DMS 273 (cell line): ENCODE data around the gene HRH2.
"Not testable (repeated sequence)": the region's sequence is repeated elsewhere in the genome, so short reads cannot be mapped to it uniquely, and the experiment has no call there.

Source experiments
- DNase-seq: peaks from one replicate; lab custom pipeline; 2025; ENCODE audit not compliant: unreplicated experiment; lab: John Stamatoyannopoulos, UW

HRH2 gene

DNA sequence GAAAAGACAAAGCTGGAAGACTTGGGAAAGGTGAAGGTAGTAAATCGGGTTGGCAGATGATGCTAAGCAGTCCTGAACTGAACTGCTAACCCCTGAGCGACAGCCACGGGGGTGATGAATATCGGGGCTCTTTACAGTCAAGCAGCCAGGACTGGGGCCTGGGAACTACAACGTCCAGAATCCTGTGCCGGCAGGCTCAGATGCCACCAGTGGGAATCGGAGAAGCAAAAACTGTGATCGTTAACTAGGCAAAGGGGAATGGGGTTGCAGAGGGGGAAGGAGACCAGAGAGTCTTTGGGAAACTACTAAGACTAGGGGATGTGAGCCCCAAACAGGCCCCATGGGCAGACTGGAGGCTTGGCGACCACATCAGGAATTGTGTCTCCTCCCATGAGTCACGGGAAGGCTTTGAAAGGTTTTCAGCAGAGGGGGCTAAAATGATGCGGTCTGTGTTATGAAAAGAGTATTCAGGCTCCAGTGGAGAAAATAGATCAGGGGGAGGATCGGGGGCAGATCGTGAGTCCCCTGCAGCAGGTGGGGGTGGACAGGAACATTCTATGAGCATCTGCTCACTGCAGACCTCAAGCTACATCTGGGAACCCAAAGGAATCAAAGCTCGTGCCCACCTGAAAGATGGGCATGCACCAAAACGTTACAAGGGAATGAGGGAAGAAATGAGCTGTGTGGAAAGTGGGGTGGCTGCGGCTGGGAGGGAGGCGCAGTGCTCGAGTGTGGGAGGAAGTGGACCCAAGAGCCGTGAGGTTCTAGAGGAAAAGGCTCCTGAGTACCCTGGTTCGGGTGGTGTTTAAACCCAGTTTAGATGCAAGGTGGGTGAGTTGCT lies 53.8 kb downstream of the HRH2 start:
- no peak for DNase-seq

DNA sequence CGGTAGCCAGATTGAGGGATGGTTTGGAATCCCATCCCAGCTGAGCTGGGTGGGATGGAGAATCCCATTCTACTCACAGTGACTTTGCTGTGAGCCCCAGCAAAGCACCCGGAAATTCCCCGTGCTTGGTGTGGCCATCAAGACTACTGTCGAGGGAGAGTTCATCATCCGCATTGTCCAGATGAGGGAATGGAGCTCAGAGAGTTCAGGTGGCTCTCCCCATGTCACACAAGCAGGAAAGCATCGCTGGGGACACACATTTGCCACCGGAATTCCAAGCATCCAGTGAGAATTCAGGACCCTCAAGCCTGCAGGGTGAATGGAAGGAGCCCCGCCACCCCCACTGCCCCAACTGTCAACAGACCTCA lies 54.4 kb downstream of the HRH2 start:
- DNase-seq: no peak

GRCh38 chr5:175712681-175713085 lies 54.8 kb downstream of the HRH2 start:
- peak; percentile 85 for DNase-seq

GRCh38 chr5:175713930-175714329 lies 56.1 kb downstream of the HRH2 start:
- no peak for DNase-seq

DNA sequence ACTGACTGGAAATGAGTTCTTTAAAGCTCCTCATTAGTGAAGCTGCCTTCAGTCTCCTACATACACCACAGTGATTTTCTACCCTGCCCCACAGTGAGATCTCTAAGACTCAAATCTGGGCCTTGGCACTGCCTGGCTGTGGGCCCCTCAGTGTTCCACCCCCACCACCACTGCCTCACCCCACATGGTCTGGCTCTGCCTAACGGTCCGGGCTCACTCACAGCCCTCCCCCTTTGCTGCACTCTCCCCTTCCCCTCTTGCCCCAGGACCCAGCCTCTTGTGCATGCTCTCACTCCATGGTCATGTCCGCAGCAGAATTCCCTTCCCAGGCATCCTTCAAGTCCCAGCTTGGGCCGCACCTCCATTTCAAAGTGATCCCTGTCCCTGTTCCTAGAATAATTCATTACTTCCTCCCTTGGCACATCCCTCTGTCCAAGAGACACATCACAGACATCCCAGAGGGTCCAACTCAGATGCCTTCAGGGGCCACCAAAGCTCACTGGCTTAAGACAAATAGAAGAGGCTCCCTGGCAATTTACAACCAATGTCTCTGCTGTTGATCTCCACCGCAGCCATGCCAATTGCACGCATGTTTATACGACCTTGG lies 56.7 kb downstream of the HRH2 start:
- no peak for DNase-seq

DNA sequence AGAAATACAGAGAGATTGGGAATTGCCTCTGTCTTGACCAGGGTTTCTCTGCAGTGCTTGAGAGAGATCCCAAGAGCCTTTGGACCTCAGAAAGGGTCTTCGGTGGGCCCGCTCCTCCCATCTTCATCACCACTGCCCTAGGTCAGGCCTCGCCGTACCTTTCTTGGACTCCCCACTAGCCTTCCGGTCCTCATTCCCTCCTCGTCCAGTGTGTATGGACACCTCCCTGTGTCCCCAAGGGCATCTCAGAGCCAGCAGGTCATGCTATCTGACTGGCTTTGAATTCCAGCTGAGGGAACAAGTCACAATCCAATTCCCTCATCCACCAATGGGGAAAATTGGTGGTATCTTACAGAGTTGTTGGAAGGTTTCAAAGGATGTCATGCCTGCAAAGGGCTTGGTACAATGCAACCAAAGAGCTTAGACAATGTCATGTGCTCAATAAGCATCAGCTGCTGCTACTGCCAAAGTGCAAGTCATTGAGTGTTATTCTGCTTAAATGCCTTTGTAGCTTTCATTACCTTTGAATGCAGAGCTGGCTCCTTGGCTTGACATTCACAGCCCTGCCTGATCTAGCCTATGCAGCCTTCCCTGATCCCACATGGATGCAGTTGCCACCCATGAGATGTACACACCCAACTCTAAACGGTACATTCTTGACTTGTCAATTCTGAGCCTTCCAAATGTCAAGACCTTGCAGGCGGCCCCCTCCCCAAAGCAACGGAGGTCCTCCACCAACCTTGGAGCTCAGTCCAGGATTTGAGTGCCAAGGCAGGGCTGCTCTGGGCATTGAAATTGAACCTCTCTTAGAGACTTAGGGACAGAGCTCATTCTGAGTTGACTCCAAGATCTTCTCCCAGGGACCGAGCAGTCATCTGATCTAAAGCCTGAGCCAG lies 58.0 kb downstream of the HRH2 start:
- no peak for DNase-seq

DNA sequence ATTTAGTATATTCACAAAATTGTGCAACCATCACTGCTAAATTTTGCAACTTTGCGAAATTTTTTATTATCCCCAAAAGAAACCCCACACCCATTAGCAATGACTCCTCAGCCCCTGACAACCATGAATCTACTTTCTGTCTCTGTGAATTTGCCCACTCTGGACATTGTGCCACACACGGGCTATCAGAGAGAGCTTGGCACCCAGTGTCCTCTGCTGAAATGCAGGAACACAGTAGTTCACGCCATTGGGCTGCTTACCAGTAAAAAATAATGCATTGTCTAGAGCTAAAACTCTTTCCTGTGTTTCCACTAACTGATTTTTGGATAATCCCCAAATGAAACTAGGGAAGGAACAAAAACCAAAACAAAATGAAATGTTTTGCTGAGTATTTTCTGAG lies 60.0 kb downstream of the HRH2 start:
- DNase-seq: no peak

GRCh38 chr5:175718401-175719108 lies 60.7 kb downstream of the HRH2 start:
- DNase-seq: peak; percentile 72

DNA sequence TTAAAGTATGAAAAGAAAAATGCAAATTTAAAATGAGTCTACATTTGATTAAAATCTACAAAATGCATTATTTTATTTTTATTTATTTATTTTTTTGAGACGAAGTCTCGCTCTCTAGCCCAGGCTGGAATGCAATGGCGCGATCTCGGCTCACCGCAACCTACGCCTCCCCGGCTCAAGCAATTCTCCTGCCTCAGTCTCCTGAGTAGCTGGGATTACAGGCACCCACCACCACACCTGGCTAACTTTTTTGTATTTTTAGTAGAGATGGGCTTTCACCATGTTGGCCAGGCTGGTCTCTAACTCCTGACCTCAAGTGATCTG lies 61.2 kb downstream of the HRH2 start:
- not testable (repeated sequence) for DNase-seq

DNA sequence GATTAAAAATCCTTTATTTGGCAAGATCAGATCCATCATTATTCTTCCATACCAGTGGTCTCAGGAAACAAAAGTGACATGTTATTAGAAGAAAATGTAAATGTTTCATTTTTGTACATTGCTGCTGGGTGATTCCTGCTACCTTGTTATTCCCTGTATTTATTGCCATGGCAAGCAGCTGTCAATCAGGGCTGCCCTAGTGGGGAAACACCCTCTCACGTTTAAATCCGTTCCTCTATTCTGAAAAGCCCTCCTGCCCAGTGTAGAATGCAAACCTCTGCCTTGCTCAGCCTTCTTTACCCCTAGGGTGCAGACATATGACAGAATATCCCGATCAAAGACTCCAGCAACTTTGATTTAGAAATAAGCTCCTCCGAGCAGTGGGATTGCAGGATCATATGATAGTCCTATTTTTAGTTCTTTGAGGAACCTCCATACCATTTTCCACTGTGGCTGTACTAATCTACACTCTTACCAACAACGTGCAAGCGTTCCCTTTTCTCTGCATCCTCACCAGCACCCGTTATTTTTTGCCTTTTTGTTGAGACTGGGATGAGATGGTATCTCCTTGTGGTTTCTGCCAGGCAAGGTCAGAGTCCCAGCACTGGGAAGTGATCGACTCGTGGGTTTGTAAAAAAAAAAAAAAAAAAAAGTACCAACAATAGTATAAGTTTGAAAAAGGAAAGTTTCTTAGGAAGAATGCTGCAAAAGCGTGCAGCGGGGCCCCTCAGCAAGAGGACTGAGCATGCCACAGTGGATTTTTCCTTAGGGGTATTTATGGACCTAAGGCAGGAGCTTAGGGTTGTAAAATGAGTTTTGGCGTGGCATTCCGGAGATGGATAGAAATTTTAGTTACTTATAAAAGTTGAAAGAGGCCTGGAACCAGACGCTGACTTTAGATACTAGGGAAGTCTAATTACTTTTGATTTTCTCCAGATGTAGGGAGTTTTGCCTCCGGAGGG lies 66.7 kb downstream of the HRH2 start:
- no peak for DNase-seq

- no peak for DNase-seq
Observed at GRCh38 chr5:175728316-175728715, 70.4 kb downstream of the HRH2 start.

- DNase-seq: peak; percentile 33
Observed at GRCh38 chr5:175728885-175729828, 71.3 kb downstream of the HRH2 start.

DNA sequence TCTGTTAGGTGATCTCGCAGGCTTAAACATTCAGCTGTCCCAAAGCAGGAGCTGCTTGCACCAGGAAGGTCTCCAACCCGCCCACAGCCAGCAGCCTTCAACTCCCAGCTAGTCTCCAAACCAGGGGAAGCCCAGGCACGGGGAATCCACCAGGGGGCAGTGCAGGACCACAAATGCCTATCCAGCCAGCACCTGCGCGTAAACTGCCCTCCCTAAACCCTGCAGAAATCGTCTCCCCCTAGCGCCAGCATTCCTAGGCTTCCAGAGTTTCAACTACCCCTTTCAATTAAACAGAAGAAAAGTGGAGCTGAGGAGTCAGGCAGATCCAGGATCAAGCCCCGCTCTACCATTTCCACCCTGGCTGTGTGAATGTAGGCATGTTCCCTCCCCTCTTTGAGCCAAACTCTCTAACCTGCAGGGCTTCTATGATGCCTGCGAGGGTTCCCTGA lies 72.0 kb downstream of the HRH2 start:
- DNase-seq: peak; percentile 96

DNA sequence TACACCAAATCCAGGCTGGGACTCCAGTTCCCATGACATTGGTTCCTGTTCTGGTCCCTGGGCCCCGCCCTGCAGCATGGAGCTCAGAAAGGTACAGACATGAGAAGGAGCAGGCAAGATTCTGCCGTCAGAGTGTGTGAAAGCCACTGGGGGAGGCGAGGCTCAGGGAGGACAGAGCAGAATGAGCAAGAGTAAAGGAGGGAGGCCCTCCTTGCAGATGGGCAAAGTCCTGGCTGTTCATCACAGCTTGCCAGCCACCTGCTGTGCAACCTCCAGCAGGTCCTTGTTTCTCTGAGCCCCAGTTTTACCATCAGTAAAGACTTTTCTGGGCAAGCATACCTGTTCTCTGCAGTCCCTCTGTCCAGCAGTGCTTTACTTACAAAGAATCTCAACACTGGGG lies 73.3 kb downstream of the HRH2 start:
- no peak for DNase-seq

DNA sequence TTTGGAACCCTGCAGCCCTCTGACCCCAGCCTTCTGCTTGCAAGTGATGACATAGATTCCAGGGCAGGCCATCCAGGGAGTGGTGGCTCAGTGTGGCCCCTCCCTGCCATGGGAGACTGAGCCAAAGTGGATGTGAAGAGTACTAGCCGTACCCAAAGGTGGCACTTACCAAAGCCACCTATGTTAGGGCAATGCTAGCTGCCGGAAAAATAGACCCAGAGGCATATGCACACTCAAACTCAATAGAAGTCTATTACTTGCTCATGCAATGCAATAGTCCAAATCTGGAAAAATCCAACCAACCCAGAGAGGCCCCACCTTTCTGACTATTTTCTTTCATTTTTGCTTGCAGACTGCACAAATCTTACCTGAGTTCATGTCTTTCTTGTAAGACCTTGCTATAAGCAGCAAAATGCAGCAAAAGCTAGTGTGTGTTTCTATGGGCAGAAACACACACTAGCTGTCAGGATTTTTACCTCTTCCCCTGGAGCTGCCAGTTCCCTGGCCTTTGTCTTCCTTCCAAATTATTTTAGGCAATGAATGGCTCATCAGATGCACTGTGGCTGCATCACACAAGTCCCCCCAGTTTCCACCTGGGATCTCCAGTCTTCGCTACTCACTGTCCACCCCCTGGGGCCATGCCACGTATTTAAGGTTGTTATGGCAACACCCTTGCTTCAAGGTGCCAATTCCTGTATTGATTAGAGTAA lies 74.0 kb downstream of the HRH2 start:
- DNase-seq: no peak

- DNase-seq: no peak
Observed at GRCh38 chr5:175733017-175733416, 75.1 kb downstream of the HRH2 start.

GRCh38 chr5:175734016-175734415 lies 76.1 kb downstream of the HRH2 start:
- peak; percentile 27 for DNase-seq

DNA sequence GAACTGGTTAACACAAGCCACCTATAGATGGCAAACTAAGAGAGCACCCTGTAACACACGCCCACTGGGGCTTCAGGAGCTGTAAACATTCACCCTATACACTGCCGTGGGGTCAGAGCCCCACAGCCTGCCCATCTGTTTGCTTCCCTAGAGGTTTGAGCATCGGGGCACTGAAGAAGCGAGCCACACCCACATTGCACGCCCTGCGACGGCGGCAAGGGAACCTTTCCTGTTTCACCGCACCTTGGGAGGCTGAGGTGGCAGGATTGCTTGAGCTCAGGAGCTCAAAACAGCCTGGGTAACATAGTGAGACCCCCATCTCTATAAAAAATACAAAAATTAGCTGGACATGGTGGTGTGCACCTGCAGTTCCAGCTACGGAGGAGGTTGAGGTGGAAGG lies 76.6 kb downstream of the HRH2 start:
- no peak for DNase-seq
